ENCODE measurements around the gene SERPINA9.

The SERPINA9 gene

GRCh38 chr14:94462763-94463572 lies 13.0 kb downstream of the SERPINA9 start:
- DNase-seq (ENCODE audit: low read depth), result no peak

DNA sequence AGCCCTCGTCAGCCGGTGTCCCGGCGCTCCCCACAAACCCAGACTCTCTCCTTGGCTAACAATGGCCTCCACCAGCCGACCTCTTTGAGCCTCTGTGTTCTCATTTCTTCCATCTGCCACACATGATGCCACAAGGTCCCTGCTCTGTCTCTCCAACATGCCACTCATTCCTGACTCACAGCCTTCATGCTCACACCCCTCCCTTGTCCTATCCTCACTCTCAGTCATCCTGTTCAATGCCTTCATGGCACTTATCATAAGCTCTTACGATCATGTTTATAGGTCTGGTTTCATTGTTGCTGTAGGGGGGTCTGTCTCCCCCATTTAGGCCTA lies 13.8 kb downstream of the SERPINA9 start:
- no peak for DNase-seq (ENCODE audit: low read depth)

GRCh38 chr14:94461526-94462218 lies 14.3 kb downstream of the SERPINA9 start:
- DNase-seq (ENCODE audit: low read depth), result no peak

GRCh38 chr14:94460631-94461416 lies 15.2 kb downstream of the SERPINA9 start:
- DNase-seq (ENCODE audit: low read depth), result no peak

DNA sequence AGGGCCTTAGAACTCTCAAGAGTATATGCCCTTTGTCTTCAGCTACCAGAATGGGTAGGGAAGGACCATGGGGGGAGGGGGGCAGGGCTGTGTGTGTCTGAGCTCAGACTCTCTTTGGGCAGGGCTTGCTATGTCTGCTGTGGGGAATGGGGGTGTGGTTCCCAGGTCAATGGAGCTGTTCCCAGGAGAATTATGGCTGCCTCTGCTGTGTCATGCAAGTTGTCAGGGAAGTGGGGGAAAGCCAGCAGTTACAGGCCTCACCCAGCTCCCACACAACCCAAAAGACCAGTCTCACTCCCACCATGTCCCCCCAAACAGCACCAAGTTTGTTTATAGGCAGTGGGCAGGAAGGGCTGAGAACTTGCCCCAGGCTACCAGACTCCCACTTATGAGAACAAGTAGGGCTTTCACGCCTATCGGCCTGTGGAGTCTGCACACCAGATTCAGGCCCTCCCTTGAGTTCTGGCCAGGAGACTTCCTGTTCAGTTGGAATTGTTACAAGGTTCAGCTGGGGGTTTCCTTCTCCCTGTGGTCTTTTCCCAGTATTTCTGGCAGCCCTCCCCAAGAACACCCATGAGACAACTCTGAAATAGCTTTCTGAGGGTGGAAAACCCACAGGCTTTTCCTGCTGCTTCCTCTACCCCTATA lies 17.3 kb downstream of the SERPINA9 start:
- DNase-seq (ENCODE audit: low read depth), result no peak

- DNase-seq (ENCODE audit: low read depth), result no peak
These were observed 17.9 kb downstream of the SERPINA9 start for GRCh38 chr14:94458096-94458495.

GRCh38 chr14:94455928-94456327 lies 20.1 kb downstream of the SERPINA9 start:
- DNase-seq (ENCODE audit: low read depth), result no peak

DNA sequence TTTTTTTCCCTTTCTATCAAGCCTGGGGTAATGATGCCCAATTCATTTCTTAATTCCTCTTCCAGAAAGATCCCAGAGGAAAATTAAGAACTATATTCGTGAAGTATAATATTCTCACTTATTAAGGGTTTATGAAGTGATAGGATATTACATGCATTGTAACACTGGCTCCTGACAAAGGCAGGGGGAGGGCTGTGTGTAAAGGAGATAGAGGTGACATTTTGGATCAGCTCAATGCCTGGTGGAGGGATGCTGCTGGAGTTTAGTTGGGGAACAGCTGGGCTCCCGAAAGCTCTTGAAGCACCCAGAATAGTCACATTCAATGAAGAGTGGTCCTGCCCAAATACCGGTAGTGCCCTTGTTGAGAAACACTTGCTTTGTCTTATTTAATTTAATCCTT lies 24.2 kb downstream of the SERPINA9 start:
- no peak for DNase-seq (ENCODE audit: low read depth)

DNA sequence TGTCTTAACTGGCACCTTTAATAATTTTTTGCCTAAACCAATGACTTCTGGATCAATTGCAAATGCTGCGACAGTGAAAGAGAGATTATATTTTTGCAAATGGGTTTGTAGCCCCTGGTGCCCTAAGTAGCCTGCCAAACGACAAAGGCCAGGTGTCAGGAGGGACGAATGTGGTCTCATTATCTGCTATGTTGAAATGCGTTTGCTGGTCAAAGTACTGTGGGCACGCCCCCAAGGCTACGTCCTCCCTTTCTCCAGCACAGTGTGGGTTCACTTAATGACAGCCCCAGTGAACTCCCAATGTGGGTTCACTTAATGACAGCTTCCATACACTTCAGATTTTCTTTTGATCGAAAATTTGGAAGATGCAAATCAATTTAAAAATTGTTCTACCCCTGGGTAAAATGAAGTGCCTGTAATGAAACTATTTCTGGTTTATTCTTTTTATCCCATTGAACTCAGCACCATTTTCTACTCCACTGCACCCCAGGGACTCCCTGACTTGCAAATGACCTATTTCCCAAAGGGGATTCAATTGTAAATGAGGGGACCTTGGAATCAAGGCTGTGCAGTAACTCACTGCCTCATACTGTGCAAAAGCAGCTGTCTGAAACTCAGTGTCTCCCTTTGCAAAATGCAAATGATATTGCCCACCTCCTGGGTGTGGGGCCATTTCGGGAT lies 24.8 kb downstream of the SERPINA9 start:
- DNase-seq (ENCODE audit: low read depth), result no peak

GRCh38 chr14:94450722-94451090 lies 25.3 kb downstream of the SERPINA9 start:
- DNase-seq (ENCODE audit: low read depth), result no peak

DNA sequence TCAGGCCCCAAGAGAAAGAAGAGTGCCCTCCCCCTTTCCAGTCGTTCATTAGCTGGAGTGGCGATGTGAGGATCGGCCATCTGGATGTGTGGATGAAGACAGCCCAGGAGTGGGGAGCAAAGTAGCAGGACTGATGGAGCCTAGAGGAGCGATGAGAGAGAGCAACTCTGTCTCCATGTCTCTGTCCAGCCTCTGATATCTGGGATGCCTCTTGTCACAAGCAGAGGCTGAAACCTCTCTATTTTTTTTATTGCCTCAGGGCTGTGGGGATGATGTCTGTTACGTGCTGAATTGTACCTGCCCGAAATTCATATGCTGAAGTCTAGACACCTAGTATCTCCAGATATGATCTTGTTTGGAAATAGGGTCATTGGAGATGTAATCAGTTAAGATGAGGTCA lies 26.1 kb downstream of the SERPINA9 start:
- no peak for DNase-seq (ENCODE audit: low read depth)

DNA sequence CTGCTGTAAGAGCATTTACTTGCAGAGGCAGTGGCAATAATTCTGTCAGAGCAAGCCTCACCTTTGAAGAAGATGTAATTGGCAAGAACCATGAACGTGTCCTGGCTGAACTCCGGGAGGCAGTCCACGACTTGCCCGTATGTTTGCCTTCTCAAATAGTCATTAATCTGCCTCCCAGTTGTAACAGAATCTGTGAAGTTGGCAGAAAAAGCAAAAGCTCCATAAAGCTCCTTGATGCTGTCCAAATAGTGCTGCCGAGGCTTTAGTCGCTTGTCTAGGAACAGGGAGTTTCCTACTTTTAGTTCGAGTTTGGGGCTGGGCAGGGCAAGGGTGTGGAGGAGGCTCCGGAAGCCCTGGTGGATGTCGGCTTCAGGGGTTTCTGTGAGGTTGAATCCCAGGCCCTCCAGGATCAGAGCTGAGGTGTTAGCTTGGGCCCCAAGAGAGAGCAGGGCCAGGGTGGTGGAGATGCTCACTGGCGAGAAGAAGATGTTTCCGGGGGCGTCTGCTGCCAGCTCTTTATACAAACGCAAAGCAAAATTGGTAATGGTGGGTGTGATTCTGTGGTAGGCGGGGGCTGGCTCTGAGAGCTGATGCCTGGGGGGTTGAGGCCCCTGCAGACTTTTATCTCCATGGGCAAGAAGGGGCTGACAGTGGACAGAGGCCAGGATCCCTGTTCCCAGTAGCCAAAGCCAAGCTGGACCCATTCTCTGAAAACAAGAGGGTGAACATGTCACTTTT lies 27.8 kb downstream of the SERPINA9 start:
- no peak for DNase-seq (ENCODE audit: low read depth)

GRCh38 chr14:94447206-94447605 lies 28.8 kb downstream of the SERPINA9 start:
- no peak for DNase-seq (ENCODE audit: low read depth)

GRCh38 chr14:94446126-94446525 lies 29.9 kb downstream of the SERPINA9 start:
- DNase-seq (ENCODE audit: low read depth), result no peak

DNA sequence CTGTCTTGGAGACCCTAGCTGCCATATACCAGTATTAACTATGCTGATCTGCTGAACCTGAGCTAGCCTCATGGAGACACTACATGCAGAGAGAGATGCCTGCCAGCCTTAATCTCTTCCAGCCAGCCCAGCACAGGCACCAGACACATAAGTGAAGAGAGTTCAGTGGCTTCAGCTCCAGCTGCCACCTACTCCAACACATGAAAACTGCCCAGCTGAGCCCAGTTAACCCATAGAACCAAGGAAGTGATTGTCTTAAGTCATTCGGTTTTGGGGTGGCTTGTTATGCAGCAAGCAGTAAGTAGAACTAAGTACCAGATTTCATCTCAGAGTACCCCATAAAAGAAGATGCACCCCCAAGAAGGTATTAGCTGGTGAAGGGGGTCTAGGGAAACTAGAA lies 31.0 kb downstream of the SERPINA9 start:
- no peak for DNase-seq (ENCODE audit: low read depth)

DNA sequence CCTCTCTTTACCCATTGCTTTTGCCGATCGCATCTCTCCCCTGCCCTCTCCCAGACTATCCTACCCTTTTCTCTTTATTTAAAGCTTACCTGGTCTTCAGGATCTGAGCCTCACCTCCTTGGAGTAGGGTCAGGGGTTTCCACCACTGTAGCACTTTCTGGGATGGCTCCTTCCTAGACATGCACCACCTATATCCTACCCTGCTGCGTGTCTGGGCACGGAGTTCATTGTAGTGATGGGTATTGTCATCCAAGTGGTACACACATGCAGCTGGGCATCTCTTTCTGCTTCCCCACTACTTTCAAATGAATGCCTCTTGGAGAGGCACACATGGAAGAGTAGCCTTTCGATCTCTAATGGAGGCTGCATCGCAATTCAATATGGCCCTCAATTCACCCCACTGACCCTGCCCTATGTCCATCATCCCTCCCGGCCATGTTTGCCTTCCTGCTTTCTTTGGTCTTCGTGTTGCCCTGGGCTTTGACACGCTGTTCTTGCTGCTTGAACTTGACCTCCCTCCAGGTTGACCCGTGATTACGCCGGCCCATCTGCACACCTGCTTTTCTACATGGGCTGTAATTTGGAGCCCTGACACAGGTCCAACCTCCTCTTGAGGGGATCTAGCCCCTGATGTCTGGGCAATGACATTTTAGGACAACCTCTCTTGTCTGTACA lies 34.3 kb downstream of the SERPINA9 start:
- no peak for DNase-seq (ENCODE audit: low read depth)

GRCh38 chr14:94441130-94441529 lies 34.9 kb downstream of the SERPINA9 start:
- no peak for DNase-seq (ENCODE audit: low read depth)

GRCh38 chr14:94439453-94440057 lies 36.4 kb downstream of the SERPINA9 start:
- no peak for DNase-seq (ENCODE audit: low read depth)

- no peak for DNase-seq (ENCODE audit: low read depth)
These were observed 47.4 kb downstream of the SERPINA9 start for GRCh38 chr14:94428610-94429009.

DNA sequence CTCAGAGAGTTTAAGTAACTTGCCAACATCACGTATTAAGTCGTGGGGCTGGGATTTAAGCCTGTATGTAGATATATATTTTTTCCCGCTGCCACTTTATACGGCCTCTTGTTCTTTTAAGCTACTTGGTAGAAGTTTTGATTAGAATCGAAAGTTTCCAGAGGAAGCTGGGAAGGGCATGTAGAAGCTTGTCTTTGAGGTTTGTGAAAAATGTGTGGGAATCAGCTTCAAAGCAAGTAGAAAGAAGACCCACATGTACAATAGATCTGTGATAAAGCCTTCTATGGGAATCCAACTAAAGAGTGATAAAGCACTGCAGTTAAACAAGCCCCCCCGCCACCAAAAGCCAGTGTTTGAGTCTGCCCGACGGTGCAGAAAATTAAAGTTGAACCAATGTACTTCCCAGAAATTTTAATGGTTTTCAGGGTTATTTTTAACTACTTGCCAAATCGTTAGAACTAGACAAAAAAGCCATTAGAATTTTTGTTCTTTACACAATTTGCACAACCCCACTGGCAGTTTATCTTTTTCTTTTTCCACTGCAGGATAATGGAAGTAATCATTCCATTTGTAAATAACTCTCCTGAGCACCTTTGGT lies 48.9 kb downstream of the SERPINA9 start:
- DNase-seq (ENCODE audit: low read depth), result no peak

Measured in fibroblast of the conjunctiva (primary cell).